ENCODE data around the gene KCNAB2.

The KCNAB2 gene

DNA sequence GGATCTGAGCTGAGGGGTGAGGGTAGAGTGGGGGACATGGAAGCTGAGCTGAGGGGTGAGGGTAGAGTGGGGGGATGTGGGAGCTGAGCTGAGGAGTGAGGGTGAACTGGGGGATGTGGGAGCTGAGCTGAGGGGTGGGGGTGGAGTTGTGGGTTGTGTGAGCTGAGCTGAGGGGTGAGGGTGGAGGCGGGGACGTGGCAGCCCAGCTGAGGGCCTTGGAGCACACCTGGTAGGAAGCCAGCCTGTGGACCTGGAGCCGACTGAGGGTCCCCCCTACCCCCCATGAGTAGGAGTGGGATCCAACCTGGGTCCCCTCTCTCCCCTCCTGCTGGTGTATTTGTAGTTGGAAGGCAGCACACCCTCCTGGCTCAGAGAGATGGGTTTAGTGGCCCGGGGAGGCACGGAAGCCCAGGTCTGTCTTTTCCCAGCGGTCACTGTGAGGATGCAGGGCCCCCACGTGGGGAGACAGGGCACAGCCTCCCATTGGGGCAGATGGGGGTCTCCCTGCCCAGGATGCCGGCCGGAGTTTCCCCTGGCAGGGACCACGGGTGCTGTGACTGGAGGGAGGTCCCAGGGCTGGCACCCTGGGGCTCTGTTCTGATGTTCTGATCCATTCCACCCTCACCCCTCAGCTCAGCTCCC, 40.3 kb upstream of the KCNAB2 start:
- peaks cover 7% of the 10 kb centered on the region; the same call in 1 of the 2 replicates for H4K20me1 ChIP-seq (ENCODE audit: insufficient read depth, low read length)
- H3K79me2 ChIP-seq (ENCODE audit: low read length): no peaks in the 10 kb centered on the region
- H3K9ac ChIP-seq (ENCODE audit: low read length): no peak overlapping the region
- no peak for TF ChIP-seq EZH2phosphoT487 (IDR thresholded peaks at IDR 0.05; ENCODE audit: low read depth)
- TF ChIP-seq, protein P1, sequence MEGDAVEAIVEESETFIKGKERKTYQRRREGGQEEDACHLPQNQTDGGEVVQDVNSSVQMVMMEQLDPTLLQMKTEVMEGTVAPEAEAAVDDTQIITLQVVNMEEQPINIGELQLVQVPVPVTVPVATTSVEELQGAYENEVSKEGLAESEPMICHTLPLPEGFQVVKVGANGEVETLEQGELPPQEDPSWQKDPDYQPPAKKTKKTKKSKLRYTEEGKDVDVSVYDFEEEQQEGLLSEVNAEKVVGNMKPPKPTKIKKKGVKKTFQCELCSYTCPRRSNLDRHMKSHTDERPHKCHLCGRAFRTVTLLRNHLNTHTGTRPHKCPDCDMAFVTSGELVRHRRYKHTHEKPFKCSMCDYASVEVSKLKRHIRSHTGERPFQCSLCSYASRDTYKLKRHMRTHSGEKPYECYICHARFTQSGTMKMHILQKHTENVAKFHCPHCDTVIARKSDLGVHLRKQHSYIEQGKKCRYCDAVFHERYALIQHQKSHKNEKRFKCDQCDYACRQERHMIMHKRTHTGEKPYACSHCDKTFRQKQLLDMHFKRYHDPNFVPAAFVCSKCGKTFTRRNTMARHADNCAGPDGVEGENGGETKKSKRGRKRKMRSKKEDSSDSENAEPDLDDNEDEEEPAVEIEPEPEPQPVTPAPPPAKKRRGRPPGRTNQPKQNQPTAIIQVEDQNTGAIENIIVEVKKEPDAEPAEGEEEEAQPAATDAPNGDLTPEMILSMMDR (IDR thresholded peaks at IDR 0.05; ENCODE audit: low read depth, low read length): no peak
- H3K4me2 ChIP-seq (ENCODE audit: low read length): no peak overlapping the region
- no peak overlapping the region for H3K27ac ChIP-seq (ENCODE audit: low read length)
- H3K9me3 ChIP-seq (ENCODE audit: insufficient read depth, low read length): no peaks in the 10 kb centered on the region
- H3K4me3 ChIP-seq (ENCODE audit: low read length): no peak overlapping the region
- H3K4me1 ChIP-seq (ENCODE audit: low read length): peaks cover 8% of the 10 kb centered on the region
- H2AFZ ChIP-seq (ENCODE audit: low read depth, low read length): no peak overlapping the region
- H3K27me3 ChIP-seq (ENCODE audit: low read depth, low read length): no peaks in the 10 kb centered on the region
- H3K36me3 ChIP-seq (replicated peaks; ENCODE audit: low read depth, low read length): no peaks in the 10 kb centered on the region

DNA sequence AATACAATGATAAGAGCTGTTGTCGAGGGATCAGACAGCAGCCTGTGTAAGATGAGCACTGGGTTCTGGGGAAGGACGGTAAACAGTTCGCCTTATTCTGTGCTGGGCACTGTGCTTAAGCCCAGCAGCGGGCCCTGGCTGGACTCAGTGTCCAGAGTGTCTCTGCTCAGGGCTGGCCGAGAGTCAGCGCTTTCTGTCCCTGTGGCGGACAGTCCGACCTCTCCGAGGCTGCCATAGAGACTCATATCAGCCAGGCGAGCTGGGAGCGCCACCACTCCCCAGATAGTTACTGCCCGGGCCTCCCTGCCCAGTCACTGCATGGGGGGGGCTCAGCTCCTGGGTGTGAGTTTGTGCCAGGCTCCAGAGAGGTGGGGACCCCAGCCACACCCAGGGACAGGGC, 38.8 kb upstream of the KCNAB2 start:
- no peaks in the 10 kb centered on the region for H3K36me3 ChIP-seq (replicated peaks; ENCODE audit: low read depth, low read length)
- H2AFZ ChIP-seq (ENCODE audit: low read depth, low read length): no peak overlapping the region
- H3K4me2 ChIP-seq (ENCODE audit: low read length): no peak overlapping the region
- no peaks in the 10 kb centered on the region for H3K9me3 ChIP-seq (ENCODE audit: insufficient read depth, low read length)
- H3K27me3 ChIP-seq (ENCODE audit: low read depth, low read length): no peaks in the 10 kb centered on the region
- no peak overlapping the region for H3K27ac ChIP-seq (ENCODE audit: low read length)
- H3K79me2 ChIP-seq (ENCODE audit: low read length): no peaks in the 10 kb centered on the region
- H3K4me1 ChIP-seq (ENCODE audit: low read length): peaks cover 7% of the 10 kb centered on the region
- H4K20me1 ChIP-seq (ENCODE audit: insufficient read depth, low read length): peaks cover 7% of the 10 kb centered on the region; the same call in 1 of the 2 replicates
- H3K9ac ChIP-seq (ENCODE audit: low read length): no peak overlapping the region
- no peak for TF ChIP-seq EZH2phosphoT487 (IDR thresholded peaks at IDR 0.05; ENCODE audit: low read depth)
- TF ChIP-seq, protein P1 (IDR thresholded peaks at IDR 0.05; ENCODE audit: low read depth, low read length): no peak
- no peak overlapping the region for H3K4me3 ChIP-seq (ENCODE audit: low read length)

DNA sequence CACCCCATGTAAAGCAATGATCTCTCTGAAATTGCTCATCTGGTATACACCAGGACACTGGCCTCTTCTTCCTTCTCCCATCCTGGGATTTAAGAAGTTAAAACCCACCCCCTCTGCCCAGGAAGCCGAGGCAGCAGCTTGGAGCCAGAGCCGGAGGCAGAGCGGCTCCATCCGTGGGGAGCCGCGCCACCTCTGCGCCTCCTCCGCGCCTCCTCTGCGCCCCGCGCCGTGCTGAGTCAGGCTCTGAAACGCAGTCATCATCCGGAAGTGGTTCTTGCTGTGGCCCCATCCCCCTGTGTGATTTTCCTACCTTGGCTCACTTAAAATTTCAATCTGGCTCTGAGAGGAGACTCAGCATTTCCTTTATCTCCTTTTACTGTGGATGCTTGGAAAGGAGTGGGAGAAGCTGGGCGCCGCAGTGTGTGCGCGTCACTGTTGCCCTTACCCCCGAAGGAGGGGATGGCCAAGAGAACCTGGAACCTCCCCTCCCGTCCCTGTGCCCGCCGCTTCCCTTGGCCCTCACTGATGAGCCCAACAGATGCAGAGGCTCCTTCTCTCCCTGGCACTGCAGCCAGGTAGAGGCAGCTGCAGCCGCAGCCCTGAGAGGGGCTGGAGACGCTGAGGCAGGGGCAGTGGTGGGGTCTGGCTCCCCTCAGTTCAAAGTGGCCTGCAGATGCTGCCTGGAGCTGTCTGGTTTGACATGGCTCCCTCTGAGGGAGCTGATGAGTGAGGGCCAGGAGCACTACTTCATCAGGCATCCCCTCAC, 38.2 kb upstream of the KCNAB2 start:
- H3K4me2 ChIP-seq (ENCODE audit: low read length): no peak overlapping the region
- no peaks in the 10 kb centered on the region for H3K79me2 ChIP-seq (ENCODE audit: low read length)
- H3K36me3 ChIP-seq (replicated peaks; ENCODE audit: low read depth, low read length): no peaks in the 10 kb centered on the region
- no peak overlapping the region for H3K4me3 ChIP-seq (ENCODE audit: low read length)
- peaks cover 1% of the 10 kb centered on the region for H3K4me1 ChIP-seq (ENCODE audit: low read length)
- no peak overlapping the region for H3K27ac ChIP-seq (ENCODE audit: low read length)
- no peak overlapping the region for H2AFZ ChIP-seq (ENCODE audit: low read depth, low read length)
- no peak for TF ChIP-seq EZH2phosphoT487 (IDR thresholded peaks at IDR 0.05; ENCODE audit: low read depth)
- TF ChIP-seq, protein P1 (IDR thresholded peaks at IDR 0.05; ENCODE audit: low read depth, low read length): no peak
- peaks cover 5% of the 10 kb centered on the region; the same call in 1 of the 2 replicates for H4K20me1 ChIP-seq (ENCODE audit: insufficient read depth, low read length)
- no peaks in the 10 kb centered on the region for H3K27me3 ChIP-seq (ENCODE audit: low read depth, low read length)
- no peak overlapping the region for H3K9ac ChIP-seq (ENCODE audit: low read length)
- no peaks in the 10 kb centered on the region for H3K9me3 ChIP-seq (ENCODE audit: insufficient read depth, low read length)

DNA sequence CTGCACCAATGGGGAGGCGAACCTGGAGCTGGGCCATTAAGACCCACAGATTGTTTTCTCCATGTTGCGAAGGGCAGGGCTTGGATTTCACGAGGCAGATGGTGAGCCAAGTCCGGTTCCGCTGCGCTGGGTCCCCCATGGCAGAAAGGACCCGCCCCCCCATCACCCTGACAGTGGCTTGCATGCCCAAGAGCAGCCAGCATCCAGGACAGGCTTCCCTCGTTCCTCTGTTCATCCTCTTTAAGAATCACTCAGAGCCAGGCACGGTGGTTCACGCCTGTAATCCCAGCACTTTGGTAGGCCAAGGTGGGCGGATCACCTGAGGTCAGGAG, 37.6 kb upstream of the KCNAB2 start:
- Histone ChIP-seq H3K9me3 (ENCODE audit: insufficient read depth, low read length) (no peaks in the 10 kb centered on the region), H3K4me1 (ENCODE audit: low read length) (no peaks in the 10 kb centered on the region), H3K27ac (ENCODE audit: low read length) (no peak overlapping the region), H3K79me2 (ENCODE audit: low read length) (no peaks in the 10 kb centered on the region), H3K4me2 (ENCODE audit: low read length) (no peak overlapping the region), H2AFZ (ENCODE audit: low read depth, low read length) (no peak overlapping the region), H4K20me1 (ENCODE audit: insufficient read depth, low read length) (0 out of 2 replicates have a peak, but pooled peaks cover 2% of the 10 kb centered on the region), H3K27me3 (ENCODE audit: low read depth, low read length) (no peaks in the 10 kb centered on the region), H3K36me3 (replicated peaks; ENCODE audit: low read depth, low read length) (no peaks in the 10 kb centered on the region), H3K9ac (ENCODE audit: low read length) (no peak overlapping the region), H3K4me3 (ENCODE audit: low read length) (no peak overlapping the region)
- TF ChIP-seq, protein P1 (IDR thresholded peaks at IDR 0.05; ENCODE audit: low read depth, low read length): no peak
- TF ChIP-seq EZH2phosphoT487 (IDR thresholded peaks at IDR 0.05; ENCODE audit: low read depth): no peak

Measured in OCI-LY3 (cell line).